ENCODE results near the gene RASEF.
"Not testable (repeated sequence)": the region's sequence is repeated elsewhere in the genome, so short reads cannot be mapped to it uniquely, and the experiment has no call there.

The RASEF gene

GRCh38 chr9:83062651-83063527 lies at the start of gene RASEF:
TSS of gene RASEF (minus strand) at chr9:83063142. CDS start at chr9:83062867, 275 bp downstream.
- no peak for DNase-seq (ENCODE audit: low read depth in 3 of 3)

- no peak for DNase-seq (ENCODE audit: low read depth in 3 of 3)
Observed at GRCh38 chr9:83111169-83111568, 48.2 kb upstream of the RASEF start.

GRCh38 chr9:83109296-83109695 lies 46.4 kb upstream of the RASEF start:
- DNase-seq (ENCODE audit: low read depth in 3 of 3) = no peak

- DNase-seq (ENCODE audit: low read depth in 3 of 3) = no peak
Observed at GRCh38 chr9:83108208-83108607, 45.3 kb upstream of the RASEF start.

GRCh38 chr9:83106772-83107171 lies 43.8 kb upstream of the RASEF start:
- no peak for DNase-seq (ENCODE audit: low read depth in 3 of 3)

GRCh38 chr9:83106263-83106662 lies 43.3 kb upstream of the RASEF start:
- no peak for DNase-seq (ENCODE audit: low read depth in 3 of 3)

GRCh38 chr9:83097633-83098032 lies 34.7 kb upstream of the RASEF start:
- no peak for DNase-seq (ENCODE audit: low read depth in 3 of 3)

- DNase-seq (ENCODE audit: low read depth in 3 of 3) = not testable (repeated sequence)
Observed at GRCh38 chr9:83093311-83093710, 30.4 kb upstream of the RASEF start.

- DNase-seq (ENCODE audit: low read depth in 3 of 3) = no peak
Observed at GRCh38 chr9:83081846-83082245, 18.9 kb upstream of the RASEF start.

- DNase-seq (ENCODE audit: low read depth in 3 of 3) = no peak
Observed at GRCh38 chr9:83081010-83081409, 18.1 kb upstream of the RASEF start.

GRCh38 chr9:83075932-83076331 lies 13.0 kb upstream of the RASEF start:
- not testable (repeated sequence) for DNase-seq (ENCODE audit: low read depth in 3 of 3)

- not testable (repeated sequence) for DNase-seq (ENCODE audit: low read depth in 3 of 3)
Observed at GRCh38 chr9:83072498-83072897, 9.6 kb upstream of the RASEF start.

GRCh38 chr9:83071626-83072025 lies 8.7 kb upstream of the RASEF start:
- DNase-seq (ENCODE audit: low read depth in 3 of 3) = no peak

GRCh38 chr9:83070261-83070660 lies 7.3 kb upstream of the RASEF start:
- DNase-seq (ENCODE audit: low read depth in 3 of 3) = no peak

GRCh38 chr9:83069651-83070050 lies 6.7 kb upstream of the RASEF start:
- DNase-seq (ENCODE audit: low read depth in 3 of 3) = no peak

GRCh38 chr9:83068414-83068813 lies 5.5 kb upstream of the RASEF start:
- no peak for DNase-seq (ENCODE audit: low read depth in 3 of 3)

- no peak for DNase-seq (ENCODE audit: low read depth in 3 of 3)
Observed at GRCh38 chr9:83067579-83067978, 4.6 kb upstream of the RASEF start.

- DNase-seq (ENCODE audit: low read depth in 3 of 3) = no peak
Observed at GRCh38 chr9:83066771-83067170, 3.8 kb upstream of the RASEF start.

GRCh38 chr9:83065233-83065632 lies 2.3 kb upstream of the RASEF start:
- DNase-seq (ENCODE audit: low read depth in 3 of 3) = no peak

- DNase-seq (ENCODE audit: low read depth in 3 of 3) = no peak
Observed at GRCh38 chr9:83061990-83062650, 822 bp downstream of the RASEF start.

- no peak for DNase-seq (ENCODE audit: low read depth in 3 of 3)
Observed at GRCh38 chr9:83061036-83061435, 1.9 kb downstream of the RASEF start.

- no peak for DNase-seq (ENCODE audit: low read depth in 3 of 3)
Observed at GRCh38 chr9:83060556-83060955, 2.4 kb downstream of the RASEF start.

- DNase-seq (ENCODE audit: low read depth in 3 of 3) = no peak
Observed at GRCh38 chr9:83059417-83059816, 3.5 kb downstream of the RASEF start.
